Astrocyte (in vitro differentiated cells and primary cell): Measurements from ENCODE around the gene PRRT3.

Source experiments
- EZH2 ChIP-seq: IDR thresholded peaks from 2 replicates; pipeline ENCODE4 v1.6.1; 2012; ENCODE audit warnings: mild to moderate bottlenecking, low read length, inconsistent platforms; ENCODE audit not compliant: insufficient read depth
- TF ChIP-seq, protein P1 (sequence below): IDR thresholded peaks from 2 replicates; pipeline ENCODE4 v1.5.1; 2011; ENCODE audit warnings: low read depth, mild to moderate bottlenecking, inconsistent platforms, low read length, moderate library complexity; ENCODE audit not compliant: insufficient read depth

DNA sequence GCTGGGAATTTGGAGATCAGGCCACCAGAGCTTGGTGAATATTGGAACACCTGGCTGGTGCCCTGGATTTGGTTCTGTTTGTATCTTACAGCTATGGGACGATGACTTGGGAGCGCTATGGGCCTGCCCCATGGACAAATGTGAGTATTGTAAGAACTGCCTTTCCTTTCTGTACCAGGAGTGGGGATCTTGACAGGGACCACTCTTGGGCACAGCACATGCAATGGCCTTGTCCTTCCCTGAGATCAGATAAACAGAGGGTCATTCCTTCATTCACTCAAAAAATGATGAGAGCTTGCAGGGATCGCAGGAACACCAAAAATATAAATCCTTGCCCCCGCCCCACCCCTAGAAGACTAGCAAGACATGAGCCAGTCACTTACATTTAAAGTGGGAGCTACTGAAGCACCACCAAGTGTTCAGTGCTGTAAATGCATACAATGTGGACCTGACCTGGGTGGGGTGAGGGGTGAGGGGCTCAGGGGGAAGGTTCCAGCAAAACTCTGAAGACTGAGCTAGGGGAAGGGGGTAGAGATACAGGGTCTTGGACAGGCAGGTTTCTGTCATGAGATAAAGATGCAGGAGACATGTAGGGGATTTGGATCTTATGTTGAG is 21.3 kb downstream of the PRRT3 start:
- TF ChIP-seq, protein P1, sequence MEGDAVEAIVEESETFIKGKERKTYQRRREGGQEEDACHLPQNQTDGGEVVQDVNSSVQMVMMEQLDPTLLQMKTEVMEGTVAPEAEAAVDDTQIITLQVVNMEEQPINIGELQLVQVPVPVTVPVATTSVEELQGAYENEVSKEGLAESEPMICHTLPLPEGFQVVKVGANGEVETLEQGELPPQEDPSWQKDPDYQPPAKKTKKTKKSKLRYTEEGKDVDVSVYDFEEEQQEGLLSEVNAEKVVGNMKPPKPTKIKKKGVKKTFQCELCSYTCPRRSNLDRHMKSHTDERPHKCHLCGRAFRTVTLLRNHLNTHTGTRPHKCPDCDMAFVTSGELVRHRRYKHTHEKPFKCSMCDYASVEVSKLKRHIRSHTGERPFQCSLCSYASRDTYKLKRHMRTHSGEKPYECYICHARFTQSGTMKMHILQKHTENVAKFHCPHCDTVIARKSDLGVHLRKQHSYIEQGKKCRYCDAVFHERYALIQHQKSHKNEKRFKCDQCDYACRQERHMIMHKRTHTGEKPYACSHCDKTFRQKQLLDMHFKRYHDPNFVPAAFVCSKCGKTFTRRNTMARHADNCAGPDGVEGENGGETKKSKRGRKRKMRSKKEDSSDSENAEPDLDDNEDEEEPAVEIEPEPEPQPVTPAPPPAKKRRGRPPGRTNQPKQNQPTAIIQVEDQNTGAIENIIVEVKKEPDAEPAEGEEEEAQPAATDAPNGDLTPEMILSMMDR, result no peak
- TF ChIP-seq EZH2, result no peak
